ENCODE measurements around the gene KY. TPM values are rescaled to one million over a fixed set of nuclear protein-coding genes. Genes with fewer than 3 reads are reported as not detected.

KY gene
- total and polyA plus RNA-seq, 4 donors, result 0.05 to 0.08 TPM; not detected in 2

DNA sequence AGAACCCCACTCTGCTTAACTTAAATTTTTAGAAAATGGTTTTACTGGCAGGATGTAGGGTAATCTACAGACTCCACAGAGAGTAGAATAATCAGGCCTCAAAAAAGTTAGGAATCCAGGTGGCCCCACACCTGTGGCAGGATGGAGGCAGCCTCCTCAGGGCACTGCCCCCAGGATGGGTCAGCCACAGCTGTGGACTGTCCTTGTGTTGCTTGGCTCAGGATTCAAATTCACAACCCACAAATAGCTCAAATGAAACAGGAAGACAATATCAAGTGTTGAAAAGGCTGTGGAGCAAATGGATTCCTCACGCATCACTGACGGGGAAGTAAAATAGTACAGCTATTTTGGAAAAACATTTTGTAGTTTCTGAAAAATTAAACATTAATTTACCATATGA, 36.8 kb upstream of the KY start (continued):
- TF ChIP-seq, protein P1, sequence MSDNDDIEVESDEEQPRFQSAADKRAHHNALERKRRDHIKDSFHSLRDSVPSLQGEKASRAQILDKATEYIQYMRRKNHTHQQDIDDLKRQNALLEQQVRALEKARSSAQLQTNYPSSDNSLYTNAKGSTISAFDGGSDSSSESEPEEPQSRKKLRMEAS (IDR thresholded peaks at IDR 0.05), result no peak
- TF ChIP-seq FOXA1 (IDR thresholded peaks at IDR 0.05) (no peak), JUND (IDR thresholded peaks at IDR 0.05) (no peak), EGR1 (IDR thresholded peaks at IDR 0.05; ENCODE audit: low read depth in 2 of 2) (no peak)

DNA sequence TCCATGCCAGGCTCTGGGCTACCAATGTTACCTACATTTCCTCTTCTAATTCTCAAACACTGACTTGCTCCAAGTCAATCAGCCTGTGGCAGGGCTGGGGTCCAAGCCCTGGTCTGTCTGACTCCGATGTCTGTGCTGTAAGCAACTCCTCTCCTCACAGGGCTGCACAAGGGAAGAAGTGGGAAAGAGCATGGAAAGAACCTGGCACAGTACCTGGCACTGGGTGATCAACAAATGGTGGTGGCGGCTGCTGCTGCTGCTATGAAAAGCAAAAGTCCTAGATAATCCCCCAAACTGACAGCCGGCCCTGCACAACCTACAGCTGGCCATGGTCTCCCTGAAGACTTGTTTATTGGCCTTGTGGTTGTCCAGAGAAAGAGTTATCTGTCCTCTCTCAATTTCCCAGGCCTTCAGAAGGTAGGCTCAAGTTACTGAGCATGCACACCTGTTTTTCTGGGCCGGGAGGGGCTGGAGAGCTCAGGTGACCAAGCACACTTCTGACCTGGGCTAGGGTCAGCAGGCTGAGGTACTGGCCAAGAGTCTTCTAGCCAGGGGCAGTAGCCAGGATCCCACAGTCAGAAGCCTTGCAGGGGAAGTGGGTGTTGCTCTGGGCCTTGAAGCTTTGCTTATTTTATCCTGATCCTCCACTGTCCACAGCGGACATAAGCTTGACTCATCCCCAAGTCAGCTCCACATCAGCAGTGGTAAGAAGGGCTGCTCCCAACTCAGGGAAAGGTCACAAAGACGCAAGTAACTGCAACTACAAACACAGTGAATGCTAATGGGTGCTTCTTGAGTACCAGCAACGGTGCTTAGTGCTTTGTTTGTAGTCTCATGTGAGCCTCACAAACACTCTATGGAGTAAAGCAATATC, 35.3 kb upstream of the KY start:
- TF ChIP-seq SP1 (IDR thresholded peaks at IDR 0.05) (no peak), NR2F2 (IDR thresholded peaks at IDR 0.05) (no peak), FOXA2 (IDR thresholded peaks at IDR 0.05) (no peak), RXRA (IDR thresholded peaks at IDR 0.05) (no peak)
- TF ChIP-seq, protein P2, sequence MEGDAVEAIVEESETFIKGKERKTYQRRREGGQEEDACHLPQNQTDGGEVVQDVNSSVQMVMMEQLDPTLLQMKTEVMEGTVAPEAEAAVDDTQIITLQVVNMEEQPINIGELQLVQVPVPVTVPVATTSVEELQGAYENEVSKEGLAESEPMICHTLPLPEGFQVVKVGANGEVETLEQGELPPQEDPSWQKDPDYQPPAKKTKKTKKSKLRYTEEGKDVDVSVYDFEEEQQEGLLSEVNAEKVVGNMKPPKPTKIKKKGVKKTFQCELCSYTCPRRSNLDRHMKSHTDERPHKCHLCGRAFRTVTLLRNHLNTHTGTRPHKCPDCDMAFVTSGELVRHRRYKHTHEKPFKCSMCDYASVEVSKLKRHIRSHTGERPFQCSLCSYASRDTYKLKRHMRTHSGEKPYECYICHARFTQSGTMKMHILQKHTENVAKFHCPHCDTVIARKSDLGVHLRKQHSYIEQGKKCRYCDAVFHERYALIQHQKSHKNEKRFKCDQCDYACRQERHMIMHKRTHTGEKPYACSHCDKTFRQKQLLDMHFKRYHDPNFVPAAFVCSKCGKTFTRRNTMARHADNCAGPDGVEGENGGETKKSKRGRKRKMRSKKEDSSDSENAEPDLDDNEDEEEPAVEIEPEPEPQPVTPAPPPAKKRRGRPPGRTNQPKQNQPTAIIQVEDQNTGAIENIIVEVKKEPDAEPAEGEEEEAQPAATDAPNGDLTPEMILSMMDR (IDR thresholded peaks at IDR 0.05; ENCODE audit: low read depth, low read length, missing input control), result no peak
- TF ChIP-seq, protein P3, sequence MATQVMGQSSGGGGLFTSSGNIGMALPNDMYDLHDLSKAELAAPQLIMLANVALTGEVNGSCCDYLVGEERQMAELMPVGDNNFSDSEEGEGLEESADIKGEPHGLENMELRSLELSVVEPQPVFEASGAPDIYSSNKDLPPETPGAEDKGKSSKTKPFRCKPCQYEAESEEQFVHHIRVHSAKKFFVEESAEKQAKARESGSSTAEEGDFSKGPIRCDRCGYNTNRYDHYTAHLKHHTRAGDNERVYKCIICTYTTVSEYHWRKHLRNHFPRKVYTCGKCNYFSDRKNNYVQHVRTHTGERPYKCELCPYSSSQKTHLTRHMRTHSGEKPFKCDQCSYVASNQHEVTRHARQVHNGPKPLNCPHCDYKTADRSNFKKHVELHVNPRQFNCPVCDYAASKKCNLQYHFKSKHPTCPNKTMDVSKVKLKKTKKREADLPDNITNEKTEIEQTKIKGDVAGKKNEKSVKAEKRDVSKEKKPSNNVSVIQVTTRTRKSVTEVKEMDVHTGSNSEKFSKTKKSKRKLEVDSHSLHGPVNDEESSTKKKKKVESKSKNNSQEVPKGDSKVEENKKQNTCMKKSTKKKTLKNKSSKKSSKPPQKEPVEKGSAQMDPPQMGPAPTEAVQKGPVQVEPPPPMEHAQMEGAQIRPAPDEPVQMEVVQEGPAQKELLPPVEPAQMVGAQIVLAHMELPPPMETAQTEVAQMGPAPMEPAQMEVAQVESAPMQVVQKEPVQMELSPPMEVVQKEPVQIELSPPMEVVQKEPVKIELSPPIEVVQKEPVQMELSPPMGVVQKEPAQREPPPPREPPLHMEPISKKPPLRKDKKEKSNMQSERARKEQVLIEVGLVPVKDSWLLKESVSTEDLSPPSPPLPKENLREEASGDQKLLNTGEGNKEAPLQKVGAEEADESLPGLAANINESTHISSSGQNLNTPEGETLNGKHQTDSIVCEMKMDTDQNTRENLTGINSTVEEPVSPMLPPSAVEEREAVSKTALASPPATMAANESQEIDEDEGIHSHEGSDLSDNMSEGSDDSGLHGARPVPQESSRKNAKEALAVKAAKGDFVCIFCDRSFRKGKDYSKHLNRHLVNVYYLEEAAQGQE (IDR thresholded peaks at IDR 0.05), result no peak
- Histone ChIP-seq H3K36me3 (ENCODE audit: control insufficient read depth in 4 of 4, insufficient read depth in 3 of 4, low read depth in 1 of 4, low read length in 3 of 4) (no peaks in the 10 kb centered on the region), H3K27ac (ENCODE audit: low read depth in 1 of 2, low read length in 2 of 2) (no peak overlapping the region), H3K9ac (ENCODE audit: low read depth in 1 of 2, low read length in 2 of 2) (no peak overlapping the region), H3K27me3 (ENCODE audit: control insufficient read depth in 4 of 4, insufficient read depth in 4 of 4, low read length in 3 of 4) (no peaks in the 10 kb centered on the region), H3K4me1 (ENCODE audit: control insufficient read depth in 4 of 4, insufficient read depth in 4 of 4, low read length in 3 of 4) (no peaks in the 10 kb centered on the region), H3K9me3 (ENCODE audit: control insufficient read depth in 4 of 4, low read length in 3 of 4) (no peaks in the 10 kb centered on the region), H3K4me3 (ENCODE audit: low read depth in 1 of 3, low read length in 3 of 3) (no peak overlapping the region)
- WGBS, result 79% methylated on average over 7 of the region's 7 CpGs
- no peak for DNase-seq (ENCODE audit: low spot score)

DNA sequence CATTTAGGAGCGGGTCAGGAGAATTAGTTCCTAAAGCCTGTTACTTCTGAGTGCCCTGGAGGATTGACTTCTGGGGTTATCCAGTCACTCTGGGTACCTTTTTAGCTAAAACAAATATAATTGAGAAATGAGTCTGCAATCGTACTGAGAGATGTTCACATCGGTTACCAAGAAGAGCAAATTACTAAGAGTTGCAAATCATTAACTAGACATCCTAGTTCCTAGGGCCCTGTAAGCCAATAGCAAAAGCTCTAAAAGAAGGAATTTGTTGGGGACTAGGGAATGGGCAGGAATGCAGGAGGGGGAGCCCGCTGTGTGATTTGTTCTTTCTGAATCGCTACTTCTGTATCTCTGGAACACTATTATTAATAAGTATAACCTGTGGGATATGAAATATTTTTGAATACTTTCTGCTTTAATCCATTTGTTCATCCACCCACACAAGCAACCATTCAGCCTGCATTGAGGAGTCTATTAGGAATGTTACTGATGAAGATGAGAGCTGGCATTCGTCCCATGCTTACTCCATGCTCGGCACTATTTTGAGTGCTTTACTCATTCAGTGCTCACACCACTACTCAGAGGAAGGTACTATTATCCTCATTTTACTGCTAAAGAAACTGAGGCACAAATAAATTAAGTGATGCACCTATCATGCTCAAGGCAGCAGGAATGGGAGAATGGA, 31.5 kb upstream of the KY start:
- WGBS, result 58% methylated on average over 7 of the region's 7 CpGs

More for the DNA sequence above, 31.5 kb upstream of the KY start:
- H3K4me1 ChIP-seq (ENCODE audit: control insufficient read depth in 4 of 4, insufficient read depth in 4 of 4, low read length in 3 of 4), result no peaks in the 10 kb centered on the region
- no peaks in the 10 kb centered on the region for H3K9me3 ChIP-seq (ENCODE audit: control insufficient read depth in 4 of 4, low read length in 3 of 4)
- TF ChIP-seq GABPA (IDR thresholded peaks at IDR 0.05 in 1 of 2, conservative IDR thresholded peaks at IDR 0.05 in 1 of 2) (no peak), HNF4G (IDR thresholded peaks at IDR 0.05) (no peak), HNF4A (conservative IDR thresholded peaks at IDR 0.05) (no peak), FOXA1 (IDR thresholded peaks at IDR 0.05) (no peak), FOXA2 (IDR thresholded peaks at IDR 0.05) (no peak), RAD21 (IDR thresholded peaks at IDR 0.05) (no peak), YY1 (IDR thresholded peaks at IDR 0.05) (no peak), NR2F2 (IDR thresholded peaks at IDR 0.05) (no peak), TAF1 (conservative IDR thresholded peaks at IDR 0.05) (no peak), EGR1 (IDR thresholded peaks at IDR 0.05; ENCODE audit: low read depth in 2 of 2) (no peak)
- TF ChIP-seq, protein P4, sequence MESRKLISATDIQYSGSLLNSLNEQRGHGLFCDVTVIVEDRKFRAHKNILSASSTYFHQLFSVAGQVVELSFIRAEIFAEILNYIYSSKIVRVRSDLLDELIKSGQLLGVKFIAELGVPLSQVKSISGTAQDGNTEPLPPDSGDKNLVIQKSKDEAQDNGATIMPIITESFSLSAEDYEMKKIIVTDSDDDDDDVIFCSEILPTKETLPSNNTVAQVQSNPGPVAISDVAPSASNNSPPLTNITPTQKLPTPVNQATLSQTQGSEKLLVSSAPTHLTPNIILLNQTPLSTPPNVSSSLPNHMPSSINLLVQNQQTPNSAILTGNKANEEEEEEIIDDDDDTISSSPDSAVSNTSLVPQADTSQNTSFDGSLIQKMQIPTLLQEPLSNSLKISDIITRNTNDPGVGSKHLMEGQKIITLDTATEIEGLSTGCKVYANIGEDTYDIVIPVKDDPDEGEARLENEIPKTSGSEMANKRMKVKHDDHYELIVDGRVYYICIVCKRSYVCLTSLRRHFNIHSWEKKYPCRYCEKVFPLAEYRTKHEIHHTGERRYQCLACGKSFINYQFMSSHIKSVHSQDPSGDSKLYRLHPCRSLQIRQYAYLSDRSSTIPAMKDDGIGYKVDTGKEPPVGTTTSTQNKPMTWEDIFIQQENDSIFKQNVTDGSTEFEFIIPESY (IDR thresholded peaks at IDR 0.05), result no peak
- TF ChIP-seq, protein P1 (IDR thresholded peaks at IDR 0.05), result no peak
- DNase-seq (ENCODE audit: low spot score), result no peak
- H3K27ac ChIP-seq (ENCODE audit: low read depth in 1 of 2, low read length in 2 of 2), result no peak overlapping the region
- H3K9ac ChIP-seq (ENCODE audit: low read depth in 1 of 2, low read length in 2 of 2), result no peak overlapping the region
- no peaks in the 10 kb centered on the region for H3K36me3 ChIP-seq (ENCODE audit: control insufficient read depth in 4 of 4, insufficient read depth in 3 of 4, low read depth in 1 of 4, low read length in 3 of 4)
- no peaks in the 10 kb centered on the region for H3K27me3 ChIP-seq (ENCODE audit: control insufficient read depth in 4 of 4, insufficient read depth in 4 of 4, low read length in 3 of 4)
- H3K4me3 ChIP-seq (ENCODE audit: low read depth in 1 of 3, low read length in 3 of 3), result no peak overlapping the region

All from liver (tissue), 9 donors.